WTC11 (cell line): ENCODE measurements around the gene SH3PXD2A. TPM values are rescaled to one million over a fixed set of nuclear protein-coding genes. Genes with fewer than 3 reads are reported as not detected.

Source experiments
- ATAC-seq: fragments of 200-7000 bp; cut with Tn5 transposase; 2 replicates; pipeline ENCODE4 v1.10.0; 2021; ENCODE audit warnings: mild to moderate bottlenecking, moderate library complexity
- CTCF ChIA-PET: fragments of 300-600 bp; sonication (Branson Sonifier 250); formaldehyde crosslinking; loops from one replicate; lab custom pipeline; 2021; ENCODE audit warnings: antibody characterized with exemption; lab: Charles Lee
- POLR2A ChIA-PET: fragments of 350-600 bp; sonication (Branson Sonifier 250); formaldehyde crosslinking; loops from one replicate; lab custom pipeline; 2021; ENCODE audit warnings: antibody characterized with exemption; lab: Charles Lee
- DNase-seq: peaks from one replicate; pipeline ENCODE4 v3.0.0; 2021; ENCODE audit warnings: low spot score
- H3K27ac Mint-ChIP-seq: 2 replicates; pipeline ENCODE4 v1.8.0; 2021; ENCODE audit warnings: mixed read lengths
- H3K27me3 Mint-ChIP-seq: 2 replicates; pipeline ENCODE4 v1.8.0; 2021; ENCODE audit warnings: low read depth, mild to moderate bottlenecking, moderate library complexity, mixed read lengths
- H3K36me3 Mint-ChIP-seq: 2 replicates; pipeline ENCODE4 v1.8.0; 2021; ENCODE audit warnings: mixed read lengths
- H3K4me1 Mint-ChIP-seq: 2 replicates; pipeline ENCODE4 v1.8.0; 2022; ENCODE audit warnings: mixed read lengths
- H3K4me3 Mint-ChIP-seq: 2 replicates; pipeline ENCODE4 v1.8.0; 2021; ENCODE audit warnings: mild to moderate bottlenecking, moderate library complexity, mixed read lengths
- H3K9me3 Mint-ChIP-seq: 2 replicates; pipeline ENCODE4 v1.8.0; 2021; ENCODE audit warnings: mixed read lengths
- AR ChIP-seq: fragments of 250-450 bp; sonication (Bioruptor Pico); IDR thresholded peaks from 2 replicates; pipeline ENCODE4 v1.9.0; 2021; ENCODE audit warnings: mild to moderate bottlenecking
- CREB1 ChIP-seq: sonication (generic); formaldehyde crosslinking; IDR thresholded peaks from 2 replicates; pipeline ENCODE4 v1.8.0; 2023; ENCODE audit warnings: mild to moderate bottlenecking, missing genetic modification reagents
- FOXP1 ChIP-seq: sonication (generic); formaldehyde crosslinking; IDR thresholded peaks from 2 replicates; pipeline ENCODE4 v1.8.0; 2022; ENCODE audit warnings: missing genetic modification reagents, mild to moderate bottlenecking, moderate library complexity, borderline replicate concordance
- GABPB1 ChIP-seq: sonication (generic); formaldehyde crosslinking; IDR thresholded peaks from 2 replicates; pipeline ENCODE4 v1.8.1; 2023; ENCODE audit warnings: mild to moderate bottlenecking, missing genetic modification reagents
- GTF2I ChIP-seq: fragments of 250-450 bp; sonication (Bioruptor Pico); conservative IDR thresholded peaks from 2 replicates; pipeline ENCODE4 v1.4.0; 2021; ENCODE audit warnings: mild to moderate bottlenecking
- MYBL2 ChIP-seq: sonication (generic); formaldehyde crosslinking; IDR thresholded peaks from 2 replicates; pipeline ENCODE4 v1.8.1; 2023; ENCODE audit warnings: mild to moderate bottlenecking, moderate library complexity, missing genetic modification reagents
- NFATC4 ChIP-seq: fragments of 250-450 bp; sonication (Bioruptor Pico); IDR thresholded peaks from 2 replicates; pipeline ENCODE4 v1.9.0; 2021; ENCODE audit warnings: mild to moderate bottlenecking
- NR1H2 ChIP-seq: sonication (generic); formaldehyde crosslinking; IDR thresholded peaks from 2 replicates; pipeline ENCODE4 v1.9.0; 2021; ENCODE audit warnings: mild to moderate bottlenecking, moderate library complexity, missing genetic modification reagents
- RELA ChIP-seq: sonication (generic); formaldehyde crosslinking; IDR thresholded peaks from 2 replicates; pipeline ENCODE4 v1.8.1; 2022; ENCODE audit warnings: missing genetic modification reagents, mild to moderate bottlenecking, borderline replicate concordance
- TCF7 ChIP-seq: sonication (generic); formaldehyde crosslinking; IDR thresholded peaks from 2 replicates; pipeline ENCODE4 v1.8.0; 2022; ENCODE audit warnings: mild to moderate bottlenecking, low read depth, missing genetic modification reagents, moderate library complexity
- TP53 ChIP-seq: sonication (generic); formaldehyde crosslinking; IDR thresholded peaks from 2 replicates; pipeline ENCODE4 v1.8.1; 2023; ENCODE audit warnings: mild to moderate bottlenecking, missing genetic modification reagents
- USF2 ChIP-seq: sonication (generic); formaldehyde crosslinking; IDR thresholded peaks from 2 replicates; pipeline ENCODE4 v1.8.1; 2023; ENCODE audit warnings: mild to moderate bottlenecking, missing genetic modification reagents, moderate library complexity
- ZBTB21 ChIP-seq: sonication (generic); formaldehyde crosslinking; IDR thresholded peaks from 2 replicates; pipeline ENCODE4 v1.8.1; 2023; ENCODE audit warnings: mild to moderate bottlenecking, missing genetic modification reagents, borderline replicate concordance
- ZNF138 ChIP-seq: sonication (generic); formaldehyde crosslinking; conservative IDR thresholded peaks from 2 replicates; pipeline ENCODE4 v1.8.1; 2022; ENCODE audit warnings: mild to moderate bottlenecking, moderate library complexity, missing genetic modification reagents
- ZNF317 ChIP-seq: sonication (generic); formaldehyde crosslinking; IDR thresholded peaks from 2 replicates; pipeline ENCODE4 v1.8.1; 2023; ENCODE audit warnings: low read depth, mild to moderate bottlenecking, moderate library complexity, missing genetic modification reagents, borderline replicate concordance
- ZNF423 ChIP-seq: fragments of 250-450 bp; sonication (Bioruptor Pico); IDR thresholded peaks from 2 replicates; pipeline ENCODE4 v2.1.2; 2022; ENCODE audit warnings: mild to moderate bottlenecking, moderate library complexity
- total RNA-seq: library from RNA; stranded (reverse); gene quantifications from 3 replicates; pipeline ENCODE4 v1.2.3, GENCODE V29; 2021
- TF ChIP-seq, protein P1 (sequence below): fragments of 200-600 bp; IDR thresholded peaks from 2 replicates; pipeline ENCODE4 v1.8.0; 2022; ENCODE audit warnings: antibody characterized with exemption
- TF ChIP-seq, protein P2 (sequence below): sonication (generic); formaldehyde crosslinking; IDR thresholded peaks from 2 replicates; pipeline ENCODE4 v1.8.1; 2023; ENCODE audit warnings: mild to moderate bottlenecking, missing genetic modification reagents, moderate library complexity
- TF ChIP-seq, protein P3 (sequence below): fragments of 250-450 bp; sonication (Bioruptor Pico); IDR thresholded peaks from 2 replicates; pipeline ENCODE4 v1.8.0; 2021; ENCODE audit warnings: mild to moderate bottlenecking
- TF ChIP-seq, protein P4 (sequence below): sonication (generic); formaldehyde crosslinking; IDR thresholded peaks from 2 replicates; pipeline ENCODE4 v1.8.0; 2022; ENCODE audit warnings: mild to moderate bottlenecking, missing genetic modification reagents
- TF ChIP-seq, protein P5 (sequence below): sonication (generic); formaldehyde crosslinking; IDR thresholded peaks from 2 replicates; pipeline ENCODE4 v1.8.0; 2022; ENCODE audit warnings: mild to moderate bottlenecking, missing genetic modification reagents

SH3PXD2A gene
- total RNA-seq, 1 experiment from 2014 or later, result 15.7 TPM

GRCh38 chr10:103793429-103793828, 61.9 kb downstream of the SH3PXD2A start (continued):
- TF ChIP-seq USF2 (CRISPR knock-in tag), result no peak
- TF ChIP-seq, protein P1, sequence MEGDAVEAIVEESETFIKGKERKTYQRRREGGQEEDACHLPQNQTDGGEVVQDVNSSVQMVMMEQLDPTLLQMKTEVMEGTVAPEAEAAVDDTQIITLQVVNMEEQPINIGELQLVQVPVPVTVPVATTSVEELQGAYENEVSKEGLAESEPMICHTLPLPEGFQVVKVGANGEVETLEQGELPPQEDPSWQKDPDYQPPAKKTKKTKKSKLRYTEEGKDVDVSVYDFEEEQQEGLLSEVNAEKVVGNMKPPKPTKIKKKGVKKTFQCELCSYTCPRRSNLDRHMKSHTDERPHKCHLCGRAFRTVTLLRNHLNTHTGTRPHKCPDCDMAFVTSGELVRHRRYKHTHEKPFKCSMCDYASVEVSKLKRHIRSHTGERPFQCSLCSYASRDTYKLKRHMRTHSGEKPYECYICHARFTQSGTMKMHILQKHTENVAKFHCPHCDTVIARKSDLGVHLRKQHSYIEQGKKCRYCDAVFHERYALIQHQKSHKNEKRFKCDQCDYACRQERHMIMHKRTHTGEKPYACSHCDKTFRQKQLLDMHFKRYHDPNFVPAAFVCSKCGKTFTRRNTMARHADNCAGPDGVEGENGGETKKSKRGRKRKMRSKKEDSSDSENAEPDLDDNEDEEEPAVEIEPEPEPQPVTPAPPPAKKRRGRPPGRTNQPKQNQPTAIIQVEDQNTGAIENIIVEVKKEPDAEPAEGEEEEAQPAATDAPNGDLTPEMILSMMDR, result no peak
- TF ChIP-seq, protein P2, sequence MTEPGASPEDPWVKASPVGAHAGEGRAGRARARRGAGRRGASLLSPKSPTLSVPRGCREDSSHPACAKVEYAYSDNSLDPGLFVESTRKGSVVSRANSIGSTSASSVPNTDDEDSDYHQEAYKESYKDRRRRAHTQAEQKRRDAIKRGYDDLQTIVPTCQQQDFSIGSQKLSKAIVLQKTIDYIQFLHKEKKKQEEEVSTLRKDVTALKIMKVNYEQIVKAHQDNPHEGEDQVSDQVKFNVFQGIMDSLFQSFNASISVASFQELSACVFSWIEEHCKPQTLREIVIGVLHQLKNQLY (CRISPR knock-in tag), result no peak
- TF ChIP-seq, all 79 proteins: peak for 0

DNA sequence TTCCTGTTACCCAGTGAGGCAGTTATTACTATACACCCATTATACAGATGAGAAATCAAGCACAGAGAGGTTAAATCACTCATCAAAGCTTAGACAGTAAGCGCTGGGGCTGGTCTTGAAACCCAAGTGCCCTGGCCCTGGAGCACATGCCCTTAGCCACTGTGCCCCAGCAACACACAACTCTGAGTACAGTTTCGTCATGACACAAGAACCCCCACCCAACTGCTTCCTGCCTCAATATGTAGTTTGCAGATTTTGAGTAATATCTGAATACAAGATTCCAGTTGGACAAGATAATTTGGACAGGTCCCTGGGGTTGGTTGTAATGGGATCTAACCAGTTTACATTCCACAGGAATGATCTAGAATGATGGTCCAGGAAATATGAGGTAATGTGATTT, 62.8 kb downstream of the SH3PXD2A start:
- Mint-ChIP-seq H3K4me3 (no peak overlapping the region), H3K27me3 (no peaks in the 10 kb centered on the region; the same call in 1 of the 2 replicates), H3K9me3 (no peaks in the 10 kb centered on the region), H3K36me3 (no peaks in the 10 kb centered on the region; the same call in 1 of the 2 replicates), H3K27ac (no peak overlapping the region), H3K4me1 (no peaks in the 10 kb centered on the region)
- TF ChIP-seq TP53 (CRISPR knock-in tag) (no peak), ZNF138 (CRISPR knock-in tag) (no peak), ZBTB21 (CRISPR knock-in tag) (no peak), FOXP1 (CRISPR knock-in tag) (no peak), NR1H2 (no peak), GTF2I (CRISPR knock-in tag) (no peak), AR (CRISPR knock-in tag) (no peak), TCF7 (no peak), CREB1 (no peak), NFATC4 (CRISPR knock-in tag) (no peak), MYBL2 (no peak)
- TF ChIP-seq, protein P3, sequence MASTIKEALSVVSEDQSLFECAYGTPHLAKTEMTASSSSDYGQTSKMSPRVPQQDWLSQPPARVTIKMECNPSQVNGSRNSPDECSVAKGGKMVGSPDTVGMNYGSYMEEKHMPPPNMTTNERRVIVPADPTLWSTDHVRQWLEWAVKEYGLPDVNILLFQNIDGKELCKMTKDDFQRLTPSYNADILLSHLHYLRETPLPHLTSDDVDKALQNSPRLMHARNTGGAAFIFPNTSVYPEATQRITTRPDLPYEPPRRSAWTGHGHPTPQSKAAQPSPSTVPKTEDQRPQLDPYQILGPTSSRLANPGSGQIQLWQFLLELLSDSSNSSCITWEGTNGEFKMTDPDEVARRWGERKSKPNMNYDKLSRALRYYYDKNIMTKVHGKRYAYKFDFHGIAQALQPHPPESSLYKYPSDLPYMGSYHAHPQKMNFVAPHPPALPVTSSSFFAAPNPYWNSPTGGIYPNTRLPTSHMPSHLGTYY (CRISPR knock-in tag), result no peak
- TF ChIP-seq, protein P4, sequence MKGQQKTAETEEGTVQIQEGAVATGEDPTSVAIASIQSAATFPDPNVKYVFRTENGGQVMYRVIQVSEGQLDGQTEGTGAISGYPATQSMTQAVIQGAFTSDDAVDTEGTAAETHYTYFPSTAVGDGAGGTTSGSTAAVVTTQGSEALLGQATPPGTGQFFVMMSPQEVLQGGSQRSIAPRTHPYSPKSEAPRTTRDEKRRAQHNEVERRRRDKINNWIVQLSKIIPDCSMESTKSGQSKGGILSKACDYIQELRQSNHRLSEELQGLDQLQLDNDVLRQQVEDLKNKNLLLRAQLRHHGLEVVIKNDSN (CRISPR knock-in tag), result no peak
- DNase-seq (no peak), ATAC-seq (no peak)
- ChIA-PET CTCF (no interaction called here), POLR2A (no interaction called here)

DNA sequence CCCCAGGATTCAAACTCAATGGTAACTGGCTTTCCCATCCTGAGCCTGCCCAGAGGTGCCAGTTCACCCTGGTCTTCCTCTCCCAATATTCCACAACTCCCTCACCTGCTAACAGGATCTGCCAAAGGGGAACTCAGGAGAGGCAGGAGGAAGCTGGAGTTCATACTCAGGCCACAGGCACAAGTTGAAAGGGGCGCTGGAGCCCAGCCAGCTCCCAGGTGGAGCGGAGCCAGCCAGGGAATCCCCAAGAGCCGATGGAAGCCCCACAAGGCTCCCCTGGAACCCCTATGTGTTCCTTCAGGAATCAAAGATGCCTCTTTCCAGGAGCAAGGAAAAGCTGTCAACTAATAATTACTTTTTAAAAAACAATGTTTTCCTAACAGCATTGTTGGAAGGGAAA, 63.5 kb downstream of the SH3PXD2A start:
- H3K4me1 Mint-ChIP-seq, result no peaks in the 10 kb centered on the region
- no peak overlapping the region for H3K27ac Mint-ChIP-seq
- H3K27me3 Mint-ChIP-seq, result no peaks in the 10 kb centered on the region; the same call in 1 of the 2 replicates
- no peaks in the 10 kb centered on the region; the same call in 1 of the 2 replicates for H3K36me3 Mint-ChIP-seq
- TF ChIP-seq ZNF423 (CRISPR knock-in tag) (no peak), ZNF317 (CRISPR knock-in tag) (no peak), AR (CRISPR knock-in tag) (no peak), ZBTB21 (CRISPR knock-in tag) (no peak), GTF2I (CRISPR knock-in tag) (no peak), TP53 (CRISPR knock-in tag) (no peak), NFATC4 (CRISPR knock-in tag) (no peak), GABPB1 (CRISPR knock-in tag) (no peak), RELA (CRISPR knock-in tag) (no peak)
- TF ChIP-seq, protein P5, sequence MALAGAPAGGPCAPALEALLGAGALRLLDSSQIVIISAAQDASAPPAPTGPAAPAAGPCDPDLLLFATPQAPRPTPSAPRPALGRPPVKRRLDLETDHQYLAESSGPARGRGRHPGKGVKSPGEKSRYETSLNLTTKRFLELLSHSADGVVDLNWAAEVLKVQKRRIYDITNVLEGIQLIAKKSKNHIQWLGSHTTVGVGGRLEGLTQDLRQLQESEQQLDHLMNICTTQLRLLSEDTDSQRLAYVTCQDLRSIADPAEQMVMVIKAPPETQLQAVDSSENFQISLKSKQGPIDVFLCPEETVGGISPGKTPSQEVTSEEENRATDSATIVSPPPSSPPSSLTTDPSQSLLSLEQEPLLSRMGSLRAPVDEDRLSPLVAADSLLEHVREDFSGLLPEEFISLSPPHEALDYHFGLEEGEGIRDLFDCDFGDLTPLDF (CRISPR knock-in tag), result no peak
- ChIA-PET POLR2A (no interaction called here), CTCF (interaction anchor here (0.6 to 1.5 kb wide), 2 partner anchors 10 to 63 kb away, joined by 3 to 4 read pairs; no protein-coding TSS in a partner anchor)
- no peak overlapping the region for H3K4me3 Mint-ChIP-seq
- no peak for ATAC-seq
- no peaks in the 10 kb centered on the region for H3K9me3 Mint-ChIP-seq
- DNase-seq, result no peak
